HFFc6 (cell line): ENCODE measurements around the gene STXBP6. TPM values are rescaled to one million over a fixed set of nuclear protein-coding genes. Genes with fewer than 3 reads are reported as not detected.

Experiments
- DNase-seq: peaks from one replicate; pipeline ENCODE4 v3.0.0-alpha.2; 2018
- H3K27ac Mint-ChIP-seq: 2 replicates; pipeline ENCODE4 v1.8.0; 2020; ENCODE audit warnings: mild to moderate bottlenecking, mixed read lengths
- H3K27me3 Mint-ChIP-seq: 2 replicates; pipeline ENCODE4 v1.8.0; 2021; ENCODE audit warnings: mild to moderate bottlenecking, moderate library complexity, mixed read lengths; ENCODE audit not compliant: insufficient read depth
- H3K36me3 Mint-ChIP-seq: 2 replicates; pipeline ENCODE4 v1.8.0; 2021; ENCODE audit warnings: low read depth, mixed read lengths
- H3K4me1 Mint-ChIP-seq: 2 replicates; pipeline ENCODE4 v1.8.0; 2020; ENCODE audit warnings: low read depth, mixed read lengths
- H3K4me3 Mint-ChIP-seq: 2 replicates; pipeline ENCODE4 v1.8.0; 2020; ENCODE audit warnings: mild to moderate bottlenecking, moderate library complexity, mixed read lengths
- H3K9me3 Mint-ChIP-seq: 2 replicates; pipeline ENCODE4 v1.8.0; 2020; ENCODE audit warnings: mild to moderate bottlenecking, mixed read lengths
- total RNA-seq, 6 experiments: library from RNA; stranded (reverse); fragmentation: NEBNext Ultra II Directional; extraction: Animal tissue kit (Norgen Biotek cat#: 25700); gene quantifications; 2 replicates in 1 of 6; 3 replicates in 5 of 6; pipeline ENCODE4 v1.2.3, GENCODE V29; 2021
- TF ChIP-seq, protein P1 (sequence below): fragments of 200-600 bp; sonication (generic); IDR thresholded peaks from 2 replicates; pipeline ENCODE4 v1.5.0; 2021; ENCODE audit warnings: antibody characterized with exemption, mild to moderate bottlenecking

STXBP6 gene
- total RNA-seq, 6 experiments from 2014 or later, result 15.4 to 17.5 (median 17.0) TPM

DNA sequence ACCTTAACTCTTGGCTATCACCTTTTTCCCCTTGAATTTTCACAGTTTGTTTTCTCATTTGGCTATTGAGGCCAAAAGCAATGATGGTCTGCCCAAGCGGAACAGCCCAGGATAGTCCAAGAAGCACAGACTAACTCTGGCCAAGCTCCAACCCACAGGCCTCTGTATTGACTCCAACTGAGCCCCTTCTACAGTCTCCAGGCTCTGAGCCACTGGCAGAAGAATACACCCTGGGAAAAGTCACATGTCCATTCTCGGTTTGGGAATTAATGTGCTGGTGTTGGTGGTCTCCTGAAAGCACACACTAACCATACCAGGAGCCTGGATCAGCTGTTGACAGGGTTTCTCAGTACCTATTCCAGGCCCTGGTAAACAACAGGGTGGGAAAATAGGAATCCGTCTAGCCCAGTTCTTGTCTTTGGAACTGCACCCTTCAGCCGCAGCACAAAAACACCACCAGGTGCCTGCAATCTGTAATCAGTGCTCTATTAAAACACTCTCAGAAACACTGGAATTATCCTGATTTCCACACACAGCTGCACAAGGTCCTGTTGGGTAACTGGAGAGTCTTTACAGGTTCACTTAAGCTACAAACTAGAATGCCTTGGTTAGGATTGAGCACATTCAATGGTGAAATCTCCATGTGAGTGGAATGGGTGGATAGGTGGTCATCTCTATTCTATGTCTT lies 63.6 kb downstream of the STXBP6 start:
- H3K36me3 Mint-ChIP-seq, result peaks cover 14% of the 10 kb centered on the region

DNA sequence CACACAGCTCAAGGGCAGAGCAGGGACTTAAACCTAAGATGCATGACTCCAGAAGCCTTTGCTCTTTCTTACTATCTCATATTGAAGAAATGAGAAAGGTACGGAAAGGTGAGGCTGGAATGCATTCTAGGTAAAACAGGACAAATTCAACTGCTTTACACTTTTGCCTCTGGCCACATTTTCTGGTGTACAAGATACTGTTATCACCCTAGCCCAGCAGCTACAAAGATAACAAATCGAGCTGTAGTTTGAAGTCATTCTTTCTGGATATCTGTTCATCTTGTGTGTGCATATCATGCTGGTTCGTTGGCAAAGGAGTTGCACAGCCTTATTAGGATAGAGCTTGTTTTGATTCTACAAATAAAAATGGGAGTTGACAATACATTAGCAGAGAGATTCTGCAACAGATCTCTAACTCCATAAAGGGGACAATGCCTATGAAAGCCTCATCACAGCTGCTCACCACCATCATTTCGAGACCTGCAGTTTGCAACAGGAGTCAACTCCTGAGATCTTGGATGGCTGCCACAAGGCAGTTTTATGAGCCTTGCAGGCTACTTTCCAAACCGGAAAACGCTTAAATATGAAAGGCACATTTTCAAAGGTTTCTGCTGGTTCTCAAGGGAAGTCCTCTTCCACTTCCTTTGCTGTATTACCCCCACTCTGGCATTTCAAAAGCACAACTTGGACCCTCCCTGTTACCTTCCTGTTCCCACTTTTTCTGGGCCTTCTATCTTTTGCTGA lies 64.9 kb downstream of the STXBP6 start:
- Mint-ChIP-seq H3K4me3 (no peak overlapping the region), H3K27me3 (no peaks in the 10 kb centered on the region), H3K4me1 (peaks cover 39% of the 10 kb centered on the region), H3K36me3 (peaks cover 14% of the 10 kb centered on the region), H3K27ac (0 out of 2 replicates have a peak overlapping the region, but pooled peaks have one; percentile 7), H3K9me3 (no peaks in the 10 kb centered on the region)
- TF ChIP-seq, protein P1, sequence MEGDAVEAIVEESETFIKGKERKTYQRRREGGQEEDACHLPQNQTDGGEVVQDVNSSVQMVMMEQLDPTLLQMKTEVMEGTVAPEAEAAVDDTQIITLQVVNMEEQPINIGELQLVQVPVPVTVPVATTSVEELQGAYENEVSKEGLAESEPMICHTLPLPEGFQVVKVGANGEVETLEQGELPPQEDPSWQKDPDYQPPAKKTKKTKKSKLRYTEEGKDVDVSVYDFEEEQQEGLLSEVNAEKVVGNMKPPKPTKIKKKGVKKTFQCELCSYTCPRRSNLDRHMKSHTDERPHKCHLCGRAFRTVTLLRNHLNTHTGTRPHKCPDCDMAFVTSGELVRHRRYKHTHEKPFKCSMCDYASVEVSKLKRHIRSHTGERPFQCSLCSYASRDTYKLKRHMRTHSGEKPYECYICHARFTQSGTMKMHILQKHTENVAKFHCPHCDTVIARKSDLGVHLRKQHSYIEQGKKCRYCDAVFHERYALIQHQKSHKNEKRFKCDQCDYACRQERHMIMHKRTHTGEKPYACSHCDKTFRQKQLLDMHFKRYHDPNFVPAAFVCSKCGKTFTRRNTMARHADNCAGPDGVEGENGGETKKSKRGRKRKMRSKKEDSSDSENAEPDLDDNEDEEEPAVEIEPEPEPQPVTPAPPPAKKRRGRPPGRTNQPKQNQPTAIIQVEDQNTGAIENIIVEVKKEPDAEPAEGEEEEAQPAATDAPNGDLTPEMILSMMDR, result no peak
- peak; percentile 24 for DNase-seq

More for the DNA sequence above, 63.6 kb downstream of the STXBP6 start:
- TF ChIP-seq, protein P1, result no peak
- Mint-ChIP-seq H3K27me3 (peaks cover 2% of the 10 kb centered on the region; the same call in 1 of the 2 replicates), H3K4me3 (no peak overlapping the region), H3K27ac (no peak overlapping the region), H3K4me1 (peaks cover 39% of the 10 kb centered on the region), H3K9me3 (no peaks in the 10 kb centered on the region)
- no peak for DNase-seq

DNA sequence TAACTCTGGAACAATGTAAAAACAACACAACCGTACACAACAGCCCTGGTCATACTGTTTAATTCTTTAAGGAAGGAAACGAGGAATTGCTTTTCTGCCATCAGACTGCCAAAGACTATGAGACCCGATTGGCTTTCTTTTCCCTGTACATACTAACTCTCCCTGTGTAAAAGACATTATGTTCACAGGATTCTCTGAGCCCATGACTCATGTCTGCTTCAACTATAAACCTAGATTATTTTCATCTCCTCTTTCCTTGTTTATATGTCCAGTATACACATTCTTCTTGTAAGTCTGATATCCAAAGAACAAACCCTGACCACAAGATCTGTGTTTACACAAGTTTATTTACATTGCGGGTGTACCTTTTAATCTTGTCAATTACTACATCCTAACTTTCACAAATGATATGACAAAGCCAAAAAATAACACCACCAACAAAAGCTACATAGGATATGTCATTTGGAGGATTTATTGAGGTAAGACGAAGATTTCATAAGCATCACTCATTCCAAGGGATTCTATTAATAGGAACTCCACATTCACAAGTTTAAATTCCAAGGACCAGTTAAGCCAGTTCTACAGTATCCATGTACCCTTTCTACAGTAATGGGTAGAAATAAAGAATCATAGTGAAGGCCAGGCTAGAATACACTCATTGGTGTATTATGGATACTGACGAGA lies 67.3 kb downstream of the STXBP6 start:
- peak; percentile 77 for DNase-seq
- H3K27ac Mint-ChIP-seq, result peak overlapping the region; percentile 4
- peaks cover 4% of the 10 kb centered on the region for H3K36me3 Mint-ChIP-seq
- peaks cover 52% of the 10 kb centered on the region for H3K4me1 Mint-ChIP-seq
- H3K9me3 Mint-ChIP-seq, result no peaks in the 10 kb centered on the region
- H3K27me3 Mint-ChIP-seq, result no peaks in the 10 kb centered on the region; the same call in 1 of the 2 replicates
- H3K4me3 Mint-ChIP-seq, result peak overlapping the region; percentile 22
- TF ChIP-seq, protein P1, result no peak

DNA sequence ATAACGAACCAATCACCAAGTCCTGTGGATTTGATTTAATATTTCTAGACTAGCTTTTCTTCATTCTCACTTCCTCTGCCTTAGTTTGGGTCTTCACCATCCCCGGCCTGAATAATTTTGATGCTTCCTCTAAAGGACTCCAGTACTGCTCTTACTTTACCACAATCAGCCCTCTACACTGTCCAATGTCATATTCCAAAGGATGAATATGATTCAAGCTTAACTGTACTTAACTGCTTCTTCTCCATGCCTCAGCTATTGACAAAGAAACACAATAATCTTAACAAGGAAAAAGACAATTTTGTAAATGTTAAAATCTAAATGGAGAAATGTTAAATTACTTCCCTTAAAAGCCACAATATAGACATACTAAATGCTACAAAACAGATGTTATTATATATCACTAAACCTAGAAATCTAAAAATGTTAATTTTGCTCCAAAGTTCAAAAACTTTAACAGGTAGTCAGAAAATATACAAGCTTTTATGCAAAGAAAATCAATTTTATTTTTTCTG lies 70.2 kb downstream of the STXBP6 start:
- Mint-ChIP-seq H3K27ac (no peak overlapping the region), H3K4me1 (peaks cover 41% of the 10 kb centered on the region), H3K9me3 (no peaks in the 10 kb centered on the region), H3K27me3 (no peaks in the 10 kb centered on the region; the same call in 1 of the 2 replicates), H3K36me3 (no peaks in the 10 kb centered on the region; the same call in 1 of the 2 replicates), H3K4me3 (no peak overlapping the region)
- no peak for DNase-seq
- TF ChIP-seq, protein P1, result no peak
